NCI-H748 (cell line): ENCODE measurements around the gene MORF4L2.
A peak's percentile ranks its signal among the peaks of the same experiment; 100 is the strongest.
"Not testable (repeated sequence)": the region's sequence is repeated elsewhere in the genome, so short reads cannot be mapped to it uniquely, and the experiment has no call there.

ENCODE experiments used
- DNase-seq: peaks from one replicate; lab custom pipeline; 2025; ENCODE audit not compliant: unreplicated experiment; lab: John Stamatoyannopoulos, UW

MORF4L2 gene

GRCh38 chrX:103681443-103681842, 5.1 kb downstream of the MORF4L2 start:
- DNase-seq, result no peak

GRCh38 chrX:103678199-103678993, 8.1 kb downstream of the MORF4L2 start:
- DNase-seq, result no peak

DNA sequence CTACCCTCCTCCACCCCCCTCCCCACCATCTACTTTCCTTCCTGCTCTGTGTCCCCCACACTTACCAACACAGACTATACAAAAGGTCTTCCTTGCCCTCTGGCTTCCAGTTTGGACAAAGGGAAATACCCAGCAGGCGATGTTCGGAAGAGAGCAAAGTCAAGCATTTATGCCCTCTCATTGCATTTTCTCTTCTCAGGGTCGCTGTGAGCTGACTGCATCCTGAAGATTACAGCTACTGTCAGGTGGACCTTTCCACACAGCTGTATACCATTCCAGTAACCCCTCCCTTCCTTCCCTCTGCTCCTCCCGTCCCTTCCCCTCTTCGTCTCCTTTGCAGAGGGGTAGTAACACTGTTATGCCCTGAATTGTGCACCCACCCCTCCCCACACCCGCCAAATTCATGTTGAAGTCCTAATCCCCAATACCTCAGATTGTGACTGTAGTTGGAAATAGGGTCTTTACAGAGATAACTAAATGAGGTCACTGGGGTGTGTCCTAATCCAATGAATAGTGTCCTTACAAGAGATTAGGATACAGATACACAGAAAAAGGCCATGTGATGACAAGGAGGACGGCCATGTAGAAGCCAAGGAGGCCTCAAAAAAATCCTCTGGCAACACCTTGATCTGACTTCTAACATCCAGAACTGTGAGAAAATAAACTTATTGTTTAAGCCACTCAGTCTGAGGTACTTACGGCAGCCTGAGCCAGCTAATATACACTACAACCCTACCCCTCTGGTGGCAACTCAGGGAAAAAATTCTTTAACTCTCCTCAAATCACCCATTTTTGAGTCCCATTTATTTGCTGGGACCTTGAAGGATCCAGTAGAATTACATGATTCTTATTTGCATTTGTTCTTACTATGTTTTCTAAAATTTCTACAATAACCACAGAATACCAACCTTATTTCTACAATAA, 11.7 kb downstream of the MORF4L2 start:
- no peak for DNase-seq

DNA sequence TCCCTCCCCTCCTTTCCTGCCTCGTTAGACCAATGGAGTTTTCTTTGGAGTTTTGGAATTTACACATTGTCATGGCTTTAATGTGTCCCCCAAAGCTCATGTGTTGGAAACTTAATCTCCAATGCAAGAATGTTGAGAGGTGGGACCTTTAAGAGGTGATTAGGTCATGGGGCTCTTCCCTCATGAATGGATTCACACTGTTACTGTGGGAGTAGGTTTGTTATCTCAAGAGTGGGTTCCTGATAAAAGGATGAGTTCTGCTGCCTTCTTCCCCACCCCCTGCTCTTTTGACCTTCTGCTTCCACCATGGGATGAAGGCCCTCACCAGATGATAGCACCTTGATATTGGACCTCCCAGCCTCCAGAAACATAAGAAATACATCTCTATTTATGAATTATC, 16.8 kb downstream of the MORF4L2 start:
- DNase-seq, result no peak

- no peak for DNase-seq
Observed at GRCh38 chrX:103666202-103667107, 20.0 kb downstream of the MORF4L2 start.

- no peak for DNase-seq
Observed at GRCh38 chrX:103663981-103664762, 22.3 kb downstream of the MORF4L2 start.

DNA sequence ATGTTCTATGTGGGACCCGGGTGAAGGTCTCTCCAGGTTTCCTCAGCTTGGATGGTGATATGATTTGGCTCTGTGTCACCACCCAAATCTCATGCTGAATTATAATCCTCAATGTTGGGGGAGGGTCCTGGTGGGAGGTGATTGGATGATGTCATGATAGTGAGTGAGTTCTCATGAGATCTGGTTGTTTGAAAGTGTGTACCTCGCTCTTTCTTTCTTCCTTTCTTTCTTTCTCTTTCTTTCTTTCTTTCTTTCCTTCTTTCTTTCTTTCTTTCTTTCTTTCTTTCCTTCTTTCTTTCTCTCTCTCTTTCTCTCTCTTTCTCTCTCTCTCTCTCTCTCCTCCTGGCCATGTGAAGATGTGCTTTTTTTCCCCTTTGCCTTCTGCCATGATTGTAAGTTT, 27.0 kb downstream of the MORF4L2 start:
- not testable (repeated sequence) for DNase-seq

DNA sequence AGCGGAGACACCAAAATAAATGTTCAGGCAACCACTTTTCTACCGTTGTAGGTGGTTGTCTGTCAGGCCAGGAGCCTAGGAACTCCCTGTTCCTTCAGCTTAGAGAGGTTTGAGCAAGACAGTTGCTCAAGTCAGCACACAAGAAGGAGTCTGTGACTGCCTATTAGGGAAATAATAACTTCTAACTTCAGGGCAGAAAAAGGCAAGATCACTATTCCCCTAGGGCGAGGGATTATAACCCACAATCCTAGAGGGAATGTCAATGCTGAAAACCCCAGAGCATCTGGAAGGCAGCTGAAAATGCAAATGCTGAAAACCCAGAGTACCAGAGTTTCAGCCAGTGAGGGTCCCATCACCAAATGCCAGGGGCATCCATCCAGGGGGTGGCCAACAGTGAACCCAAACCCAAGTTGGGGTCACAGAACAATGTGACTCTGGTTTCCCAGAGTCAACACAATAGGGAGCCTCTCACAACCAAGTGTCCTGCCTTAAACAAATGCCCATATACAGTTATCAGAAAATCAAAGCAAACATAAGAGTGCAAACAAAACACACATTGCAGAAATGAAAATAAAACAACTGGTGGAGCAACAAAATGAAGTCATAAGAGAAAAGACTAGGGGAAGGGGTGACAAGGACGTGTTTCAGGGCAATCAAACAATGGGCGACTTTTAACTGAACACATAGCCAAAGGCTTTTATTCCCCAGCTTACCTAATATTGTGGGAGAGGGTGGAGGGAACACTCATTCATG, 27.6 kb downstream of the MORF4L2 start:
- no peak for DNase-seq

DNA sequence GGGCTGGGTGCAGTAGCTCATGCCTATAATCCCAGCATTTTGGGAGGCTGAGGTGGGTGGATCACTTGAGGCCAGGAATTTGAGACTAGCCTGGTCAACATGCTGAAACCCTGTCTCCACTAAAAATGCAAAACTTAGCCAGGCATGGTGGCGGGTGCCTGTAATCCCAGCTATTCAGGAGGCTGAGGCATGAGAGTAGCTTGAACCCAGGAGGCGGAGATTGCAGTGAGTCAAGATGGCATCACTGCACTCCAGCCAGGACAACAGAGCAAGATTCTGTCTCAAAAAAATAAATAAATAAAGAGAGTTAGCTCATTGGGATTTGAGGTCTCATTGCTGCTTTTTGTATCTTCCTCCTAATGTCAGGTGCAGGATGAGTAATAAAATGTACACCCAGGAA, 29.4 kb downstream of the MORF4L2 start:
- DNase-seq, result not testable (repeated sequence)

GRCh38 chrX:103656617-103657016, 29.9 kb downstream of the MORF4L2 start:
- DNase-seq, result no peak

- not testable (repeated sequence) for DNase-seq
Observed at GRCh38 chrX:103655230-103656000, 31.1 kb downstream of the MORF4L2 start.

DNA sequence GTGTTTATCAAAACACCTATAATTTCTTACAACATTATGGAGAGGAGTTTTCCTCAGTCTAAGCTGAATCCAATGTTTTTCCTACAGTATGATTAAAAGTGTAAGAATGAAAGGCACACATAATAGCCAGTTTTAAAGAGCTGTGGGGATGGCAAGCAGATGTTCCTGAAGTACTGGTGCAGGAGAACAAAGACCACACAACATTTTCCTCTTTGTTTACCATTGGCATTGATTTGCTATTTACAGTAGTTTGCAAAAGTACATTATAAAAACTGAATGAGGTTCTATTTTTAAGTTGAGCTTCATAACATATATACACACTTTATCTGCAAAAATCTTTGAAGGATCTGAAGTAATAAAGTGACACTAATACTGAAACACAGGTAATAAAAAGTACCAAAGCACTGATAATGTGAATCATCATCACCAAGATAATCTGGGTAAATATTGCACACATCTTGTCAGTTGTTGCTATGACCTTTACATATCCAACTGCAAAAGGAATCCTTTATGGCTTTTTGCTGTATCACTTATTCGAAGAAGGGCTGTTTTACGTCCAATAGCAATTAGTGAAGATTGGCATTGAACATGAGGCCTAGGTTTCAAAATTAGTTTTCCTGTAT, 35.2 kb downstream of the MORF4L2 start:
- DNase-seq, result peak; percentile 9

- DNase-seq, result no peak
Observed at GRCh38 chrX:103647630-103648029, 38.9 kb downstream of the MORF4L2 start.

GRCh38 chrX:103644125-103644524, 42.4 kb downstream of the MORF4L2 start:
- no peak for DNase-seq

DNA sequence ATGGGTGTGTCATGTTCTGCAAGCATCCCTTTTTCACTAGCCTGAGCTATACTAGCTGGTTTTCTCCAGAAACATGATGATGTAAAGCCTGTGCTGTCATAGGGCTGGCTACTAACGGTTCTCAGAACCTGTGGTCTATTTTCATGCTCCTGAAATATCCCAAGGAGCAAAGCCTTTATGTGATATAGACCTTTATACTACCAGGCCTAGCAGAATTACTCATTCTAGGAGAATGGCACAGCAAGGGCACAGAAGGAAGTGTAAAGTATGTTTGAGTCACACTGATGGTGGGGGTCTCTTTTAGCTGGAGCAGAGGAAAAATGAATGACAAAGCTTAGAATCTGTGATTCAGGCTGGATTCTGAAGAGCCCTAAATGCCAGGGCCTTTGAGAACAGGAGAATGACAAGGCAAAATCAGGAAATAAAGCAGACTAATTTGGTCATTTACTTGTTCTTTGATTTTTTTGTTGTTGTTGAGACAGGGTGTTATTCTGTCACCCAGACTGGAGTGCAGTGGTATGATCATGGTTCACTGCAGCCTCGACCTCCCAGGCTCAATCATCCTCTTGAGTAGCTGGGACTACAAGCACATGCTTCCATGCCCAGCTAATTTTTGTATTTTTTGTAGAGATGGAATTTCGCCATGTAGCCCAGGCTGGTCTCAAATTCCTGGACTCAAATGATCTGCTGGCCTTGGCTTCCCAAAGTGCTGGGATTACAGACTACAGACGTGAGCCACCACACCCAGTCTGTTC, 45.9 kb downstream of the MORF4L2 start:
- no peak for DNase-seq

DNA sequence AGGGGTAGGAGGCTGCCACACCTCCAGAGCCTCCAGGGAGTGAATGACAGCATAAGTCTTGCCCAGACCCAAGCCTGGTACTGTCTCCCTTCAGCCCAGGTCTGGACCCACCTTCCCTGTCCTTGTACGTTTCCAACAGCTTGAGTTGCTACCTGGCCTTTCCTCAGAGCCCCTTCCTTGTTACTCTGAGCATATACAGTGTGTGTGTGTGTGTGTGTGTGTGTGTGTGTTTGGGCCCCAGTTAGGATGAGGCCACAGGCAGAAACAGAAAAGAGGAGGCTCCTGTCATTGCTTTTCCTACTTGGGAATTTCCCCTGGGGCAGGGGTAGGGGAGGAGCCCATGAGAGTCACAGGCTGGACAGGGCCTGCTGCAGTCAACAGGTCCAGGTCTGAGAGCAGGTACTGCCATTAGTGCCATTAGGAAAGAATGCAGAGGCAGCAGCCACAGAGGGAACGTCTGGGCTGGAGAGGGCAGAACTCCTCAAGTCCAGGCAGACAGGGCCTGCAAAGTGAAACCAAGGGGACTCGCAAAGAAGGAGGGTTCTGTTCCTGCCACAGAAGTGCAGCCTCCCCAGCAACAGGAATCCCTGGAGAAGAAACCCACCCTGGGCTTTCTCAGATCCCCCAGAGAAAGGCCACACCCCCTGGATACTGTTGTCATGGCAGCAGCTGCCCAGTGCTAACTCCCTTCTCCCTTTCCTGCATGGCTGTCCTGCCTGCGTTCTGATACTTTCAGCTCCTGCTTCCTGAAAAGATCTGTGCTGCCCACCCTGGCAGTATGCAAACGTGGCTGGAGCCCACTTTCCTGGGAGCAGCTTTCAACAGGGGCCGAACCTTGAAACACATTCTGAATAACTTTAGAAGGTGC, 47.8 kb downstream of the MORF4L2 start:
- DNase-seq, result peak; percentile 56
